GM15510 (cell line): ENCODE measurements around the gene PDZD2.

Experiments used
- POLR2A ChIP-seq: IDR thresholded peaks from 3 replicates; pipeline ENCODE4 v1.6.1; 2011; ENCODE audit warnings: borderline replicate concordance; ENCODE audit not compliant: insufficient read length; ENCODE audit errors: extremely low read depth

The PDZD2 gene

GRCh38 chr5:31867219-31867618 lies 228.3 kb downstream of the PDZD2 start:
- TF ChIP-seq POLR2A = no peak

GRCh38 chr5:31880449-31880848 lies 241.5 kb downstream of the PDZD2 start:
- TF ChIP-seq POLR2A = no peak

- no peak for TF ChIP-seq POLR2A
Observed at GRCh38 chr5:31884896-31885295, 246.0 kb downstream of the PDZD2 start.

GRCh38 chr5:31886206-31886605 lies 247.3 kb downstream of the PDZD2 start:
- TF ChIP-seq POLR2A = no peak

GRCh38 chr5:31887556-31887955 lies 248.6 kb downstream of the PDZD2 start:
- no peak for TF ChIP-seq POLR2A

- no peak for TF ChIP-seq POLR2A
Observed at GRCh38 chr5:31888564-31888963, 249.6 kb downstream of the PDZD2 start.

- no peak for TF ChIP-seq POLR2A
Observed at GRCh38 chr5:31889001-31889561, 250.2 kb downstream of the PDZD2 start.

- no peak for TF ChIP-seq POLR2A
Observed at GRCh38 chr5:31890046-31890445, 251.1 kb downstream of the PDZD2 start.

- TF ChIP-seq POLR2A = no peak
Observed at GRCh38 chr5:31894141-31894540, 255.2 kb downstream of the PDZD2 start.

GRCh38 chr5:31895199-31895820 lies 256.4 kb downstream of the PDZD2 start:
- no peak for TF ChIP-seq POLR2A

- TF ChIP-seq POLR2A = no peak
Observed at GRCh38 chr5:31898036-31898632, 259.2 kb downstream of the PDZD2 start.

- TF ChIP-seq POLR2A = no peak
Observed at GRCh38 chr5:31900296-31900865, 261.4 kb downstream of the PDZD2 start.

- TF ChIP-seq POLR2A = no peak
Observed at GRCh38 chr5:31901807-31902530, 263.0 kb downstream of the PDZD2 start.

- TF ChIP-seq POLR2A = no peak
Observed at GRCh38 chr5:31908396-31908795, 269.5 kb downstream of the PDZD2 start.

GRCh38 chr5:31909073-31909472 lies 270.1 kb downstream of the PDZD2 start:
- no peak for TF ChIP-seq POLR2A
